H9 (cell line): ENCODE measurements around the gene ADGRL3. TPM values are rescaled to one million over a fixed set of nuclear protein-coding genes. Genes with fewer than 3 reads are reported as not detected.

ENCODE experiments used
- DNase-seq: peaks from one replicate; pipeline ENCODE4 v3.0.0-alpha.2; 2017
- H2AFZ ChIP-seq: one replicate; pipeline ENCODE4 v1.6.1; 2013; ENCODE audit warnings: mild to moderate bottlenecking, low read length, control low read depth, moderate library complexity
- H2AK5ac ChIP-seq: 2 replicates; pipeline ENCODE4 v1.6.1; 2013; ENCODE audit warnings: low read length, control low read depth, mixed read lengths; ENCODE audit not compliant: insufficient read length
- H2BK120ac ChIP-seq: one replicate; pipeline ENCODE4 v1.6.1; 2013; ENCODE audit warnings: low read depth, mild to moderate bottlenecking, low read length, control low read depth, inconsistent platforms; ENCODE audit not compliant: poor library complexity, severe bottlenecking
- H2BK12ac ChIP-seq: 2 replicates; pipeline ENCODE4 v1.6.1; 2013; ENCODE audit warnings: low read length, control low read depth, mixed read lengths, low read depth; ENCODE audit not compliant: insufficient read length
- H2BK15ac ChIP-seq: 2 replicates; pipeline ENCODE4 v1.6.1; 2013; ENCODE audit warnings: low read depth, low read length, control low read depth
- H2BK20ac ChIP-seq: one replicate; pipeline ENCODE4 v1.6.1; 2013; ENCODE audit warnings: low read depth, mild to moderate bottlenecking, low read length, control low read depth, inconsistent platforms; ENCODE audit not compliant: poor library complexity, severe bottlenecking
- H2BK5ac ChIP-seq: 2 replicates; pipeline ENCODE4 v1.6.1; 2013; ENCODE audit warnings: low read length, control low read depth, mixed read lengths; ENCODE audit not compliant: insufficient read length
- H3K14ac ChIP-seq: 2 replicates; pipeline ENCODE4 v1.6.1; 2013; ENCODE audit warnings: low read length, control low read depth; ENCODE audit not compliant: insufficient read depth
- H3K18ac ChIP-seq: 2 replicates; pipeline ENCODE4 v1.6.1; 2013; ENCODE audit warnings: low read depth, mild to moderate bottlenecking, mixed read lengths, low read length, control low read depth; ENCODE audit not compliant: insufficient read length
- H3K23ac ChIP-seq: 2 replicates; pipeline ENCODE4 v1.6.1; 2013; ENCODE audit warnings: low read length, control low read depth, mixed read lengths, low read depth; ENCODE audit not compliant: insufficient read length
- H3K23me2 ChIP-seq: 2 replicates; pipeline ENCODE4 v1.6.1; 2013; ENCODE audit warnings: low read depth, mild to moderate bottlenecking, mixed read lengths, low read length, control low read depth; ENCODE audit not compliant: insufficient read length, poor library complexity, severe bottlenecking
- H3K27ac ChIP-seq: 2 replicates; pipeline ENCODE4 v1.5.1; 2013; ENCODE audit warnings: low read length, control low read depth, mixed read lengths, low read depth; ENCODE audit not compliant: insufficient read length
- H3K27me3 ChIP-seq: 2 replicates; pipeline ENCODE4 v1.6.1; 2013; ENCODE audit warnings: low read length, control low read depth, inconsistent platforms; ENCODE audit not compliant: insufficient read depth
- H3K4ac ChIP-seq: 2 replicates; pipeline ENCODE4 v1.6.1; 2013; ENCODE audit warnings: low read depth, mild to moderate bottlenecking, control low read depth, inconsistent platforms, low read length, moderate library complexity
- H3K4me1 ChIP-seq: 2 replicates; pipeline ENCODE4 v1.6.1; 2013; ENCODE audit warnings: low read length, control low read depth, inconsistent platforms; ENCODE audit not compliant: insufficient read depth
- H3K4me2 ChIP-seq: 2 replicates; pipeline ENCODE4 v1.6.1; 2013; ENCODE audit warnings: low read length, control low read depth, mixed read lengths; ENCODE audit not compliant: insufficient read length, insufficient read depth
- H3K56ac ChIP-seq: 2 replicates; pipeline ENCODE4 v1.6.1; 2013; ENCODE audit warnings: low read depth, mild to moderate bottlenecking, mixed read lengths, low read length, control low read depth; ENCODE audit not compliant: insufficient read length
- H3K79me1 ChIP-seq: 2 replicates; pipeline ENCODE4 v1.6.1; 2013; ENCODE audit warnings: low read depth, mild to moderate bottlenecking, moderate library complexity, low read length, control low read depth, inconsistent platforms; ENCODE audit not compliant: insufficient read depth, poor library complexity, severe bottlenecking
- H3K79me2 ChIP-seq: 2 replicates; pipeline ENCODE4 v1.6.1; 2013; ENCODE audit warnings: low read length, control low read depth, inconsistent platforms; ENCODE audit not compliant: insufficient read depth
- H3K9ac ChIP-seq: 2 replicates; pipeline ENCODE4 v1.6.1; 2013; ENCODE audit warnings: low read length, control low read depth, mixed read lengths; ENCODE audit not compliant: insufficient read length; ENCODE audit errors: extremely low read depth
- H3K9me3 ChIP-seq: one replicate; pipeline ENCODE4 v1.6.1; 2013; ENCODE audit warnings: low read depth, low read length, inconsistent platforms; ENCODE audit not compliant: control insufficient read depth
- H3T11ph ChIP-seq: one replicate; pipeline ENCODE4 v1.6.1; 2013; ENCODE audit warnings: mild to moderate bottlenecking, low read length, control low read depth, inconsistent platforms
- H4K20me1 ChIP-seq: one replicate; pipeline ENCODE4 v1.6.1; 2013; ENCODE audit not compliant: control insufficient read depth, insufficient read length, insufficient read depth
- H4K5ac ChIP-seq: 2 replicates; pipeline ENCODE4 v1.6.1; 2013; ENCODE audit warnings: low read depth, mild to moderate bottlenecking, mixed read lengths, low read length, control low read depth; ENCODE audit not compliant: insufficient read length
- H4K8ac ChIP-seq: replicated peaks from 2 replicates; pipeline ENCODE4 v1.6.1; 2013; ENCODE audit warnings: low read length, control low read depth, mixed read lengths, low read depth; ENCODE audit not compliant: insufficient read length
- H4K91ac ChIP-seq: 2 replicates; pipeline ENCODE4 v1.6.1; 2013; ENCODE audit warnings: low read depth, mild to moderate bottlenecking, moderate library complexity, mixed read lengths, low read length, control low read depth; ENCODE audit not compliant: insufficient read length
- H3K27ac Mint-ChIP-seq, 3 experiments: 2 replicates in 2 of 3; 3 replicates in 1 of 3; pipeline ENCODE4 v1.8.0; 2020 to 2021; ENCODE audit warnings: mixed read lengths in 3 of 3, mild to moderate bottlenecking in 1 of 3, moderate library complexity in 1 of 3
- H3K27me3 Mint-ChIP-seq: 2 replicates; pipeline ENCODE4 v1.8.0; 2021; ENCODE audit warnings: low read depth, mild to moderate bottlenecking, moderate library complexity, mixed read lengths
- H3K36me3 Mint-ChIP-seq, 3 experiments: 2 replicates in 2 of 3; 3 replicates in 1 of 3; pipeline ENCODE4 v1.8.0; 2020 to 2021; ENCODE audit warnings: low read depth in 3 of 3, mixed read lengths in 3 of 3; ENCODE audit not compliant: insufficient read depth in 1 of 3
- H3K4me1 Mint-ChIP-seq, 2 experiments: 2 replicates each; pipeline ENCODE4 v1.8.0; 2020; ENCODE audit warnings: mixed read lengths in 2 of 2
- H3K4me3 Mint-ChIP-seq, 2 experiments: 2 replicates in 1 of 2; 3 replicates in 1 of 2; pipeline ENCODE4 v1.8.0; 2020 to 2021; ENCODE audit warnings: mild to moderate bottlenecking in 2 of 2, mixed read lengths in 2 of 2, moderate library complexity in 1 of 2
- H3K9me3 Mint-ChIP-seq, 2 experiments: 2 replicates in 1 of 2; 3 replicates in 1 of 2; pipeline ENCODE4 v1.8.0; 2020; ENCODE audit warnings: mild to moderate bottlenecking in 2 of 2, mixed read lengths in 2 of 2, moderate library complexity in 1 of 2
- total RNA-seq: library from RNA; stranded (reverse); gene quantifications from 2 replicates; pipeline ENCODE4 v1.2.1, GENCODE V29; 2021
- TF ChIP-seq, protein P1 (sequence below): fragments of 200-600 bp; sonication (generic); conservative IDR thresholded peaks from 3 replicates; pipeline ENCODE4 v1.8.0; 2021; ENCODE audit warnings: antibody characterized with exemption, mild to moderate bottlenecking

ADGRL3 gene
- total RNA-seq, 1 experiment from 2014 or later: 5.9 TPM

DNA sequence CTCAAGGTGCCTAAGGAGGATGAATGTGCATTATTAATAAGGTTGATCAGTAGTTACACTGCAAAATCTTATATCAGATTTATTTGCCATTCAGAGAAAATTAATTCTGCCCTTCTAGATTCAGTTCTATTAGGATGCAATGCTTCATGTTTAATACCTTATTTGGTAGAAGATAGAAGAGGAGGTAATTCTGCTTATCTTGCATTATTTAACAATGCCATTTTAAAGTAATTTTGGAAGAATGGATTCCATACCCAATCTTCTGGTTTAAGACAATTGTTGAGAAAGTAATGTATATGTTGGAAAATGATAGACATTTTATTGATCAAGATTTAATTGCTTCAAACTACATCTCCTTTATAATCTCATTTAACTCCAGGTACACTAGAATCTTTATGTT lies 360.9 kb downstream of the ADGRL3 start:
- Histone ChIP-seq H4K5ac (no peak overlapping the region), H4K8ac (no peak overlapping the region), H3K9me3 (no peaks in the 10 kb centered on the region), H3K4me2 (no peak overlapping the region), H2BK120ac (no peak overlapping the region), H4K91ac (no peak overlapping the region), H3K14ac (no peak overlapping the region), H2AFZ (no peak overlapping the region), H3K18ac (no peak overlapping the region), H2BK15ac (no peak overlapping the region), H3K56ac (no peak overlapping the region), H3K4me1 (no peaks in the 10 kb centered on the region), H3K27me3 (no peaks in the 10 kb centered on the region), H3T11ph (no peak overlapping the region), H3K9ac (no peak overlapping the region), H2AK5ac (no peak overlapping the region), H3K79me2 (no peaks in the 10 kb centered on the region), H3K27ac (no peak overlapping the region), H2BK20ac (no peak overlapping the region), H2BK5ac (no peak overlapping the region), H3K79me1 (no peaks in the 10 kb centered on the region), H3K4ac (no peak overlapping the region), H3K23me2 (no peaks in the 10 kb centered on the region), H3K23ac (no peak overlapping the region), H2BK12ac (no peak overlapping the region), H4K20me1 (no peaks in the 10 kb centered on the region)
- no peak for DNase-seq
- Mint-ChIP-seq H3K36me3 (peaks cover 0 to 11% (median 8%) of the 10 kb centered on the region in 3 experiments; a peak in 5 of 7 replicates), H3K9me3 (peaks cover 0 to 4% of the 10 kb centered on the region in 2 experiments; a peak in 2 of 5 replicates), H3K27ac (no peak overlapping the region), H3K4me1 (peaks cover 8 to 14% of the 10 kb centered on the region in 2 experiments), H3K4me3 (no peak overlapping the region), H3K27me3 (no peaks in the 10 kb centered on the region; the same call in 1 of the 2 replicates)
- TF ChIP-seq, protein P1, sequence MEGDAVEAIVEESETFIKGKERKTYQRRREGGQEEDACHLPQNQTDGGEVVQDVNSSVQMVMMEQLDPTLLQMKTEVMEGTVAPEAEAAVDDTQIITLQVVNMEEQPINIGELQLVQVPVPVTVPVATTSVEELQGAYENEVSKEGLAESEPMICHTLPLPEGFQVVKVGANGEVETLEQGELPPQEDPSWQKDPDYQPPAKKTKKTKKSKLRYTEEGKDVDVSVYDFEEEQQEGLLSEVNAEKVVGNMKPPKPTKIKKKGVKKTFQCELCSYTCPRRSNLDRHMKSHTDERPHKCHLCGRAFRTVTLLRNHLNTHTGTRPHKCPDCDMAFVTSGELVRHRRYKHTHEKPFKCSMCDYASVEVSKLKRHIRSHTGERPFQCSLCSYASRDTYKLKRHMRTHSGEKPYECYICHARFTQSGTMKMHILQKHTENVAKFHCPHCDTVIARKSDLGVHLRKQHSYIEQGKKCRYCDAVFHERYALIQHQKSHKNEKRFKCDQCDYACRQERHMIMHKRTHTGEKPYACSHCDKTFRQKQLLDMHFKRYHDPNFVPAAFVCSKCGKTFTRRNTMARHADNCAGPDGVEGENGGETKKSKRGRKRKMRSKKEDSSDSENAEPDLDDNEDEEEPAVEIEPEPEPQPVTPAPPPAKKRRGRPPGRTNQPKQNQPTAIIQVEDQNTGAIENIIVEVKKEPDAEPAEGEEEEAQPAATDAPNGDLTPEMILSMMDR: no peak
